Hepatocyte (in vitro differentiated cells): ENCODE data around the gene MYOF. TPM values are rescaled to one million over a fixed set of nuclear protein-coding genes. Genes with fewer than 3 reads are reported as not detected.

ENCODE experiments used
- DNase-seq: peaks from one replicate; pipeline ENCODE4 v3.0.0-alpha.2; 2016; ENCODE audit warnings: low spot score
- H2AFZ ChIP-seq: fragments of 200-600 bp; sonication (generic); 2 replicates; pipeline ENCODE4 v1.6.0; 2016; ENCODE audit warnings: antibody characterized with exemption, mild to moderate bottlenecking
- H3K27ac ChIP-seq: fragments of 200-600 bp; sonication (generic); 2 replicates; pipeline ENCODE4 v1.5.1; 2016; ENCODE audit warnings: mild to moderate bottlenecking
- H3K27me3 ChIP-seq: fragments of 200-600 bp; sonication (generic); 2 replicates; pipeline ENCODE4 v1.6.1; 2016
- H3K36me3 ChIP-seq: fragments of 200-600 bp; sonication (generic); replicated peaks from 2 replicates; pipeline ENCODE4 v1.5.1; 2016; ENCODE audit warnings: low read depth; ENCODE audit not compliant: insufficient read depth
- H3K4me1 ChIP-seq: fragments of 200-600 bp; sonication (generic); 2 replicates; pipeline ENCODE4 v1.5.1; 2016; ENCODE audit warnings: mild to moderate bottlenecking, moderate library complexity; ENCODE audit not compliant: insufficient read depth
- H3K4me2 ChIP-seq: fragments of 200-600 bp; sonication (generic); 2 replicates; pipeline ENCODE4 v1.6.0; 2016
- H3K4me3 ChIP-seq: fragments of 200-600 bp; sonication (generic); 2 replicates; pipeline ENCODE4 v1.5.1; 2016; ENCODE audit warnings: mild to moderate bottlenecking
- H3K79me2 ChIP-seq: fragments of 200-600 bp; sonication (generic); 2 replicates; pipeline ENCODE4 v1.6.0; 2017; ENCODE audit warnings: mild to moderate bottlenecking
- H3K9me2 ChIP-seq: fragments of 200-600 bp; sonication (generic); replicated peaks from 2 replicates; pipeline ENCODE4 v1.6.0; 2017; ENCODE audit warnings: mild to moderate bottlenecking; ENCODE audit not compliant: insufficient read depth
- H3K9me3 ChIP-seq: fragments of 200-600 bp; sonication (generic); 2 replicates; pipeline ENCODE4 v1.5.1; 2016; ENCODE audit warnings: low read depth, mild to moderate bottlenecking
- H4K20me1 ChIP-seq: fragments of 200-600 bp; sonication (generic); 2 replicates; pipeline ENCODE4 v1.6.0; 2016; ENCODE audit warnings: mild to moderate bottlenecking; ENCODE audit not compliant: insufficient read depth, poor library complexity, severe bottlenecking
- CTCF ChIP-seq: fragments of 200-600 bp; sonication (generic); IDR thresholded peaks from 2 replicates; pipeline ENCODE4 v1.5.1; 2016; ENCODE audit warnings: antibody characterized with exemption, mild to moderate bottlenecking; ENCODE audit not compliant: poor library complexity
- EZH2 ChIP-seq: fragments of 200-600 bp; sonication (generic); IDR thresholded peaks from 2 replicates; pipeline ENCODE4 v1.6.1; 2016; ENCODE audit warnings: antibody characterized with exemption, mild to moderate bottlenecking, borderline replicate concordance
- EZH2phosphoT487 ChIP-seq: fragments of 200-600 bp; sonication (generic); IDR thresholded peaks from one replicate; pipeline ENCODE4 v1.6.1; 2018; ENCODE audit warnings: antibody characterized with exemption, mild to moderate bottlenecking, low read depth, moderate library complexity; ENCODE audit not compliant: unreplicated experiment, severe bottlenecking
- WGBS: methylation state at CpG from one replicate; pipeline ENCODE4 v1.1.6; 2016; ENCODE audit warnings: low lambda C conversion rate; ENCODE audit errors: missing lambda C conversion rate; 5-methylcytosine and 5-hydroxymethylcytosine counted together
- polyA plus RNA-seq: library from polyadenylated mRNA; unstranded; fragments of >200 nt; fragmentation: Nextera tagmentation; extraction: Ambion mirVana; gene quantifications from 2 replicates; pipeline ENCODE4 v1.2.1, GENCODE V29; 2016
- total RNA-seq: library from RNA; depleted of rRNA; stranded (reverse); fragments of >200 nt; gene quantifications from 2 replicates; pipeline ENCODE4 v1.2.3, GENCODE V29; 2014

The MYOF gene
- total and polyA plus RNA-seq, 2 experiments from 2014 or later = 16.6 to 47.9 TPM

GRCh38 chr10:93267521-93267920 lies 214.6 kb downstream of the MYOF start:
- 73% methylated on average over 3 of the region's 3 CpGs for WGBS

GRCh38 chr10:93266858-93267257 lies 215.3 kb downstream of the MYOF start:
- Histone ChIP-seq H3K4me2 (no peak overlapping the region), H3K4me3 (no peak overlapping the region), H2AFZ (no peak overlapping the region), H3K9me2 (no peaks in the 10 kb centered on the region), H3K9me3 (no peaks in the 10 kb centered on the region), H3K4me1 (no peaks in the 10 kb centered on the region), H3K27ac (no peak overlapping the region), H3K79me2 (no peaks in the 10 kb centered on the region), H3K36me3 (no peaks in the 10 kb centered on the region), H3K27me3 (no peaks in the 10 kb centered on the region), H4K20me1 (no peaks in the 10 kb centered on the region)
- TF ChIP-seq CTCF = no peak
- TF ChIP-seq EZH2 = no peak
- no peak for TF ChIP-seq EZH2phosphoT487
- DNase-seq = no peak
- 95% methylated on average over 4 of the region's 4 CpGs for WGBS

More at GRCh38 chr10:93267521-93267920, 214.6 kb downstream of the MYOF start:
- Histone ChIP-seq H3K27ac (no peak overlapping the region), H3K27me3 (no peaks in the 10 kb centered on the region), H3K36me3 (no peaks in the 10 kb centered on the region), H3K9me3 (no peaks in the 10 kb centered on the region), H3K4me2 (no peak overlapping the region), H3K9me2 (no peaks in the 10 kb centered on the region), H3K4me1 (no peaks in the 10 kb centered on the region), H2AFZ (no peak overlapping the region), H3K4me3 (no peak overlapping the region), H4K20me1 (no peaks in the 10 kb centered on the region), H3K79me2 (no peaks in the 10 kb centered on the region)
- TF ChIP-seq EZH2phosphoT487 = no peak
- TF ChIP-seq EZH2 = no peak
- no peak for TF ChIP-seq CTCF
- DNase-seq = no peak

GRCh38 chr10:93261961-93262610 lies 220.0 kb downstream of the MYOF start:
- H3K27me3 ChIP-seq = no peaks in the 10 kb centered on the region
- no peak overlapping the region for H3K4me3 ChIP-seq
- H3K9me3 ChIP-seq = no peaks in the 10 kb centered on the region
- no peak overlapping the region for H2AFZ ChIP-seq
- no peak overlapping the region for H3K4me2 ChIP-seq
- no peak for TF ChIP-seq EZH2phosphoT487
- no peak for TF ChIP-seq CTCF
- no peak for TF ChIP-seq EZH2
- no peaks in the 10 kb centered on the region for H3K4me1 ChIP-seq
- H4K20me1 ChIP-seq = no peaks in the 10 kb centered on the region
- DNase-seq = no peak
- H3K79me2 ChIP-seq = no peaks in the 10 kb centered on the region
- no peaks in the 10 kb centered on the region for H3K36me3 ChIP-seq
- H3K27ac ChIP-seq = no peak overlapping the region
- H3K9me2 ChIP-seq = no peaks in the 10 kb centered on the region
- 98% methylated on average over 4 of the region's 4 CpGs for WGBS
